Smooth muscle cell (in vitro differentiated cells): ENCODE measurements around the gene LYG1. TPM values are rescaled to one million over a fixed set of nuclear protein-coding genes. Genes with fewer than 3 reads are reported as not detected.

Source experiments
- DNase-seq: peaks from one replicate; lab custom pipeline; 2025; ENCODE audit not compliant: unreplicated experiment; lab: John Stamatoyannopoulos, UW
- H2AFZ ChIP-seq: fragments of 200-600 bp; sonication (generic); 2 replicates; pipeline ENCODE4 v1.6.0; 2016; ENCODE audit warnings: antibody characterized with exemption, low read depth, mild to moderate bottlenecking
- H3F3A ChIP-seq: fragments of 200-600 bp; sonication (generic); 2 replicates; pipeline ENCODE4 v1.6.0; 2017; ENCODE audit warnings: antibody characterized with exemption, low read depth
- H3K27ac ChIP-seq: fragments of 200-600 bp; sonication (generic); 2 replicates; pipeline ENCODE4 v1.5.1; 2016; ENCODE audit warnings: low read depth, mild to moderate bottlenecking
- H3K27me3 ChIP-seq: fragments of 200-600 bp; sonication (generic); 2 replicates; pipeline ENCODE4 v1.6.1; 2016; ENCODE audit warnings: low read depth, mild to moderate bottlenecking
- H3K36me3 ChIP-seq: fragments of 200-600 bp; sonication (generic); 2 replicates; pipeline ENCODE4 v1.5.1; 2016; ENCODE audit warnings: low read depth
- H3K4me1 ChIP-seq: fragments of 200-600 bp; sonication (generic); 2 replicates; pipeline ENCODE4 v1.5.1; 2016; ENCODE audit warnings: low read depth
- H3K4me2 ChIP-seq: fragments of 200-600 bp; sonication (generic); 2 replicates; pipeline ENCODE4 v1.6.0; 2016; ENCODE audit warnings: mild to moderate bottlenecking
- H3K4me3 ChIP-seq: fragments of 200-600 bp; sonication (generic); 2 replicates; pipeline ENCODE4 v1.5.1; 2016; ENCODE audit warnings: mild to moderate bottlenecking
- H3K79me2 ChIP-seq: fragments of 200-600 bp; sonication (generic); 2 replicates; pipeline ENCODE4 v1.6.0; 2016; ENCODE audit warnings: low read depth, mild to moderate bottlenecking
- H3K9ac ChIP-seq: fragments of 200-600 bp; sonication (generic); 2 replicates; pipeline ENCODE4 v1.6.0; 2016; ENCODE audit warnings: low read depth
- H3K9me3 ChIP-seq: fragments of 200-600 bp; sonication (generic); replicated peaks from 2 replicates; pipeline ENCODE4 v1.5.1; 2016; ENCODE audit warnings: low read depth
- H4K20me1 ChIP-seq: fragments of 200-600 bp; sonication (generic); 2 replicates; pipeline ENCODE4 v1.6.0; 2016; ENCODE audit warnings: low read depth
- WGBS: methylation state at CpG from one replicate; pipeline ENCODE4 v1.1.7; 2016; ENCODE audit warnings: low lambda C conversion rate; 5-methylcytosine and 5-hydroxymethylcytosine counted together
- polyA plus RNA-seq: library from polyadenylated mRNA; unstranded; fragments of >200 nt; fragmentation: Nextera tagmentation; extraction: Ambion mirVana; gene quantifications from 2 replicates; pipeline ENCODE4 v1.2.1, GENCODE V29; 2016
- total RNA-seq: library from RNA; depleted of rRNA; stranded (reverse); fragments of >200 nt; gene quantifications from 2 replicates; pipeline ENCODE4 v1.2.3, GENCODE V29; 2014
- TF ChIP-seq, protein P1 (sequence below): fragments of 200-600 bp; sonication (generic); IDR thresholded peaks from 2 replicates; pipeline ENCODE4 v1.5.1; 2017; ENCODE audit warnings: borderline replicate concordance, mild to moderate bottlenecking, antibody characterized with exemption; ENCODE audit not compliant: insufficient read depth, poor library complexity, severe bottlenecking

Gene LYG1
- total and polyA plus RNA-seq, 2 experiments from 2014 or later = 0.16 to 1.6 TPM

DNA sequence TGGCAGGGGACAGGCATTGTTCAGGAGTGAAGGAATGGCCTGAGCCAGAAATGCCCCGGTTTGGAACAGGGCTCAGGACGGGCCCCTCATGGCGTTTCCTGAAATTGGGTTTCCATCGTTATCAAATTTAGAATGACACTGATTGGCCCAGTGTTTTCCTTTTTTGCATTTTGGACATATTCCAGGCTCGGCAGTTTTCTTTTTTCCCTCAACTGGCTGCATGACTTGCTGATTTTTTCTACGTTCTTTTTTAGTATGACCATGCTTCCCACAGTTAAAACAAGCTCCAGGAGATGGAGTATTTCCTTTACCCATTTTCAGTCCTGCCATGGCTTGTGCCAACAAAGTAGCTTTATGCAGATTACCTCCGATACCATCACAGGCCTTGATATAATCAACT lies 25.1 kb downstream of the LYG1 start:
- Histone ChIP-seq H3K36me3 (no peaks in the 10 kb centered on the region), H3K79me2 (no peaks in the 10 kb centered on the region), H3K4me1 (no peaks in the 10 kb centered on the region), H3K9me3 (peaks cover 4% of the 10 kb centered on the region), H3K9ac (no peak overlapping the region), H2AFZ (no peak overlapping the region), H3K27me3 (no peaks in the 10 kb centered on the region), H4K20me1 (no peaks in the 10 kb centered on the region), H3K4me3 (no peak overlapping the region), H3K27ac (no peak overlapping the region), H3K4me2 (no peak overlapping the region), H3F3A (no peaks in the 10 kb centered on the region)
- WGBS = 94% methylated on average over 7 of the region's 7 CpGs
- DNase-seq = no peak
- TF ChIP-seq, protein P1, sequence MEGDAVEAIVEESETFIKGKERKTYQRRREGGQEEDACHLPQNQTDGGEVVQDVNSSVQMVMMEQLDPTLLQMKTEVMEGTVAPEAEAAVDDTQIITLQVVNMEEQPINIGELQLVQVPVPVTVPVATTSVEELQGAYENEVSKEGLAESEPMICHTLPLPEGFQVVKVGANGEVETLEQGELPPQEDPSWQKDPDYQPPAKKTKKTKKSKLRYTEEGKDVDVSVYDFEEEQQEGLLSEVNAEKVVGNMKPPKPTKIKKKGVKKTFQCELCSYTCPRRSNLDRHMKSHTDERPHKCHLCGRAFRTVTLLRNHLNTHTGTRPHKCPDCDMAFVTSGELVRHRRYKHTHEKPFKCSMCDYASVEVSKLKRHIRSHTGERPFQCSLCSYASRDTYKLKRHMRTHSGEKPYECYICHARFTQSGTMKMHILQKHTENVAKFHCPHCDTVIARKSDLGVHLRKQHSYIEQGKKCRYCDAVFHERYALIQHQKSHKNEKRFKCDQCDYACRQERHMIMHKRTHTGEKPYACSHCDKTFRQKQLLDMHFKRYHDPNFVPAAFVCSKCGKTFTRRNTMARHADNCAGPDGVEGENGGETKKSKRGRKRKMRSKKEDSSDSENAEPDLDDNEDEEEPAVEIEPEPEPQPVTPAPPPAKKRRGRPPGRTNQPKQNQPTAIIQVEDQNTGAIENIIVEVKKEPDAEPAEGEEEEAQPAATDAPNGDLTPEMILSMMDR = no peak

DNA sequence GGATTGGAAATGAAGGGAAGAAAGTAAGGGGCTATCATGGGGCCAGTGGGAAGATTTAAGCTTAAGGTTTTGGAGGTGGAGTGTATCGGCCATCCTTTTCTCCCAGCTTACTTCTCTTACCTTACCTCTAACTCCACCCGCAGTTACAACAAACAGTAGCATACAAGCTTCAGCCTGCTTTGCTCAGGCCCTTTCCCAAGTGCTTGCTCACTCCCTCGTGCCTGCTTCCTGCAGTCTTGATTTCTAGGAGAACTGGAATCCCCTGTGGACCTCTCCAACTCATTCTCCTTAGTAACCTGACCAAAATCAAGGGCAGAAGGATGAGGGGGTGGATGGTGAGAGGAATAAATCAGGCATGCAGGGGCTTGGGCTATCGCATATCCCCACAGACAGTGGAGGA lies 39.8 kb downstream of the LYG1 start:
- Histone ChIP-seq H3K9ac (no peak overlapping the region), H3K27ac (no peak overlapping the region), H3K4me1 (no peaks in the 10 kb centered on the region), H3K4me2 (no peak overlapping the region), H4K20me1 (no peaks in the 10 kb centered on the region), H3K4me3 (no peak overlapping the region), H3F3A (no peaks in the 10 kb centered on the region), H3K27me3 (no peaks in the 10 kb centered on the region), H2AFZ (no peak overlapping the region), H3K9me3 (no peaks in the 10 kb centered on the region), H3K36me3 (no peaks in the 10 kb centered on the region), H3K79me2 (no peaks in the 10 kb centered on the region)
- 81% methylated on average over 4 of the region's 4 CpGs for WGBS
- DNase-seq = no peak
- TF ChIP-seq, protein P1 = no peak

DNA sequence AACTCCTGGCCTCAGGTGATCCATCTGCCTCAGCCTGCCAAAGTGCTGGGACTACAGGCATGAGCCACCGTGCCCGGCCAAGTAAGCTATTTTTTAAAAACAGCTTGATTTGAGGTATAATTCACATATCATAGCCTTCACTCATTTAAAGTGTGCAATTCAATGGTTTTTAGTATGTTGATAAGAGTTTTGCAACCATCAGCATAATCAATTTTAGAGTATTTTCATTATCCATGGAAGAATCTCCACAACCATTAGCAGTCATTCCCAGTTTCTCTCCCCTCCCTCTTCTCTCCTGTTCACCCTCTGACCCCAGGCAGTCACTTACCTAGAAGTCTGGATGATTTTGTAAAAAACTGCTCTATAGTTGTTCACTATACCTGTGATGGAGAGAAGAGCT lies 40.8 kb downstream of the LYG1 start:
- Histone ChIP-seq H3K4me2 (no peak overlapping the region), H3K27me3 (no peaks in the 10 kb centered on the region), H3K9ac (no peak overlapping the region), H3F3A (no peaks in the 10 kb centered on the region), H3K4me3 (no peak overlapping the region), H3K4me1 (no peaks in the 10 kb centered on the region), H3K79me2 (no peaks in the 10 kb centered on the region), H3K9me3 (no peaks in the 10 kb centered on the region), H3K27ac (no peak overlapping the region), H4K20me1 (no peaks in the 10 kb centered on the region), H3K36me3 (no peaks in the 10 kb centered on the region), H2AFZ (no peak overlapping the region)
- WGBS = 95% methylated on average over 2 of the region's 2 CpGs
- no peak for DNase-seq
- TF ChIP-seq, protein P1 = no peak

DNA sequence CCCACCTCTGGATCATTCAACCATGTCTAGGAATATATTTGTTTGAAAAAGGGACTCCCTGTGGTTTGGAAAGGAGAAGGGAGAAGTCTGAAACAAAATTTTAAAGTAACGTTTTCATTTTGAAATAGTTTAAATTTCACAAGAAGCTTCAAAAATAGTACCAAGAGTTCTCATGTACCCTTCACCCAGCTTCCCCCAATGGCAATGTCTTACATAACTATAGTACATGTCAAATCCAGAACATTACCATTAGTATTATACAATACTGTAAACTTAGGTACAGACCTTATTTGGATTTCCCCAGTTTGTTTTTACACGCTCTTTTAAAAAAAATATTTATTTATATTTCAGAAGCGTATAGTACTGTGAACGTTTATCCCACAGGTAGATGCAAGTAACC lies 41.5 kb downstream of the LYG1 start:
- Histone ChIP-seq H4K20me1 (no peaks in the 10 kb centered on the region), H3F3A (no peaks in the 10 kb centered on the region), H3K27ac (no peak overlapping the region), H3K4me3 (no peak overlapping the region), H2AFZ (no peak overlapping the region), H3K4me1 (no peaks in the 10 kb centered on the region), H3K4me2 (no peak overlapping the region), H3K36me3 (no peaks in the 10 kb centered on the region), H3K79me2 (no peaks in the 10 kb centered on the region), H3K9ac (no peak overlapping the region), H3K27me3 (no peaks in the 10 kb centered on the region), H3K9me3 (no peaks in the 10 kb centered on the region)
- WGBS = 90% methylated on average over 4 of the region's 4 CpGs
- TF ChIP-seq, protein P1 = no peak
- DNase-seq = no peak
